Kidney (tissue), 14 donors: ENCODE measurements around the gene PACSIN2. TPM values are rescaled to one million over a fixed set of nuclear protein-coding genes. Genes with fewer than 3 reads are reported as not detected.

Experiments
- DNase-seq, 5 donors: peaks; one replicate each; pipeline ENCODE4 v3.0.0-alpha.2; 2013 to 2020
- FAIRE-seq: peaks from 2 replicates; lab custom pipeline; 2012; peaks lifted over from hg19 to GRCh38; lab: Jason Lieb, UNC
- H3K27ac ChIP-seq, 2 donors: one replicate each; pipeline ENCODE4 v1.7.0; 2013; ENCODE audit warnings: low read depth in 2 of 2, low read length in 2 of 2, inconsistent platforms in 1 of 2
- H3K27me3 ChIP-seq: one replicate; pipeline ENCODE4 v1.7.1; 2013; ENCODE audit warnings: low read length, inconsistent platforms; ENCODE audit not compliant: control insufficient read depth, insufficient read depth
- H3K36me3 ChIP-seq, 3 donors: one replicate each; pipeline versions ENCODE4 v1.7.0 to v1.7.1; 2013; ENCODE audit warnings: low read length in 3 of 3, control low read depth in 1 of 3, inconsistent platforms in 1 of 3; ENCODE audit not compliant: insufficient read depth in 3 of 3, control insufficient read depth in 2 of 3
- H3K4me1 ChIP-seq, 3 donors: one replicate each; pipeline versions ENCODE4 v1.7.0 to v1.7.1; 2013; ENCODE audit warnings: low read length in 3 of 3, inconsistent platforms in 1 of 3, low read depth in 1 of 3; ENCODE audit not compliant: control insufficient read depth in 2 of 3, insufficient read depth in 2 of 3
- H3K4me3 ChIP-seq, 3 donors: one replicate each; pipeline versions ENCODE4 v1.7.0 to v1.8.1; 2013; ENCODE audit warnings: low read length in 3 of 3, control low read depth in 1 of 3, inconsistent platforms in 1 of 3
- H3K9ac ChIP-seq, 3 donors: one replicate each; pipeline versions ENCODE4 v1.7.0 to v1.7.1; 2013; ENCODE audit warnings: low read length in 3 of 3, control low read depth in 1 of 3, inconsistent platforms in 1 of 3
- H3K9me3 ChIP-seq, 3 donors: one replicate each; pipeline versions ENCODE4 v1.7.0 to v1.7.1; 2013; ENCODE audit warnings: low read length in 3 of 3, control low read depth in 1 of 3, inconsistent platforms in 1 of 3; ENCODE audit not compliant: control insufficient read depth in 2 of 3, insufficient read depth in 1 of 3
- CTCF ChIP-seq: IDR thresholded peaks from 3 replicates; pipeline ENCODE4 v1.5.1; 2012; ENCODE audit warnings: mild to moderate bottlenecking, moderate library complexity, borderline replicate concordance; ENCODE audit not compliant: insufficient read depth; ENCODE audit errors: extremely low read depth
- intact Hi-C: fragments of 100-400 bp; cut with DNase I; formaldehyde crosslinking; loops from one replicate; pipeline ENCODE4 v1.11.1; 2022
- polyA plus RNA-seq: library from polyadenylated mRNA; stranded (reverse); fragments of 350-450 nt; fragmentation: Illumina TruSeq; extraction: RNeasy Lipid Tissue Mini Kit (QIAGEN cat#74804); gene quantifications from one replicate; pipeline ENCODE4 v1.2.3, GENCODE V29; 2014; ENCODE audit warnings: low read depth, low replicate concordance; ENCODE audit not compliant: insufficient read depth
- total RNA-seq: library from RNA; stranded (reverse); fragmentation: NEBNext Ultra II Directional; extraction: Animal tissue kit (Norgen Biotek cat#: 25700); gene quantifications from one replicate; pipeline ENCODE4 v1.2.1, GENCODE V29; 2021
- donor health status: control.
- donor health status: control.
- donor health status: control.
- donor health status: control.
- donor health status: control.
- donor health status: DM: yes; HTN: yes; CAD: no.
- donor health status: Normal renal cell carcinoma (clear cell type).

PACSIN2 gene
- total and polyA plus RNA-seq, 2 donors from 2014 or later: 56.3 to 105 TPM

DNA sequence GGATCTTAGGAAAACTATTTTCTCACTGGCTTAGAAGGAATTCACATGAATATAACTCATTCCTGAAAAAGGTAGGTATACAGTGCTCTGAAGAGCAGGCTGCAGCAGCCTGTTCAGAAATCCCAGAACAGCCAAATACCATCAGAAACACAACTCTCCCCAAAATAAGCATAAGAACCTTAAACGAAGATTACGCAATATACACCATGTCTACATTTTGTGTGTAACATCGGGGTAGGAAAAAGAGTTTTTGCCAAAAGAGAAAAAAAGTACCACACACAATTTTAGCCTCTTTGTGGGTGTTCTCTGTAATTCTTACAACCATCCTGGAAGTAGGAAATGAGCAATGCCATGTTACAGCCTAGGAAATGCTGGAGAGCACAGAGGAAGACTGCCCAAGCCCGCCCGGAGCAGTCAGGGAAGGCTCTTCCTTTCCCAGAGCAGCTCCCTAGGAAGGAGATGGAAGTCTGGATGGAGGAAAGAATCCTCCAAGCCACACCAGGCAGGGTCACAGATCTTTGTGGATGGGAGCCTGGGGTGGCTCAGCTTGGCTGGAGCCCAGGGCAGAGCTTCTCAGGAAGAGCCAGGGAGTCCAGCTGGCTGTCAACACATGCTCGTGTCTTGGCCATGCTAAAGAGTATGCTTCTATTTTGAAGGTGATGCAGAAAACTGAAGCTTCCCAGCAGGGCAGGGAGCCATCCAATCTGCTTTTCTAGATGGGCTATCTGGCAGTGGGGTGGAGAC, 108.2 kb downstream of the PACSIN2 start:
- Histone ChIP-seq H3K4me3 (no peak overlapping the region), H3K27ac (no peak overlapping the region), H3K4me1 (peaks cover 0 to 13% (median 0%) of the 10 kb centered on the region in 3 donors), H3K27me3 (no peaks in the 10 kb centered on the region), H3K9me3 (no peaks in the 10 kb centered on the region), H3K36me3 (peaks cover 0 to 25% (median 0%) of the 10 kb centered on the region in 3 donors), H3K9ac (no peak overlapping the region)
- DNase-seq: peak in 1 of 5 donors; percentile 87
- no peak for TF ChIP-seq CTCF
- no peak for FAIRE-seq
- intact Hi-C loops: no loop called here

DNA sequence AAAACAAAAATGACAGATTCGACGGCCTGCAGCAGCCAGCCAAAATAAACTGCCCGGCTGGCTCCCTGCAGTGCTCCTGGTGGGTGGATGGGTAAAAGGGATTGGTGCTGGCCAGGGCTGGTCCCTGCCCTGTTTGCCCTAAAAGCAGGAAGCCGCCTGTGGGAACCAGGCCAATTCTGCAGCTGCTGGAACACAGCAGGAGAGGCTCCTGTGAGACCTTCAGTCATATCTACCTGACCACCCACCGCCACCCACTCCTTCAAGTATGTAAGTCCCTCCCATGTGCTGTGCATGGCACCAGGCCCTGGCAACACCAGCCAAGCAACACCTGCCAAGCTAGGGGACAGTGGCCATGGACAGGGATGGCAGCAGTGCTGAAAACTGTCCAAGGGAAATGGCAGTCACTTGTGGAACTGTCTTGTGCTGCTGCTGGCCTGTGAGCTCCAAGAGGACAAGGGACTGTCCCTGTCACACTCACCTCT, 109.2 kb downstream of the PACSIN2 start:
- peak in 1 of 5 donors; percentile 89 for DNase-seq
- intact Hi-C loops: no loop called here
- Histone ChIP-seq H3K9ac (no peak overlapping the region), H3K27me3 (no peaks in the 10 kb centered on the region), H3K4me1 (peaks cover 0 to 13% (median 0%) of the 10 kb centered on the region in 3 donors), H3K36me3 (peaks cover 0 to 24% (median 0%) of the 10 kb centered on the region in 3 donors), H3K4me3 (no peak overlapping the region), H3K27ac (no peak overlapping the region), H3K9me3 (no peaks in the 10 kb centered on the region)
- TF ChIP-seq CTCF: no peak
- no peak for FAIRE-seq

- intact Hi-C loops: no loop called here
- peaks cover 0 to 23% (median 0%) of the 10 kb centered on the region in 3 donors for H3K36me3 ChIP-seq
- no peak overlapping the region for H3K9ac ChIP-seq
- no peak overlapping the region for H3K4me3 ChIP-seq
- H3K4me1 ChIP-seq: peaks cover 0 to 10% (median 0%) of the 10 kb centered on the region in 3 donors
- H3K9me3 ChIP-seq: no peaks in the 10 kb centered on the region
- no peak for TF ChIP-seq CTCF
- H3K27ac ChIP-seq: no peak overlapping the region
- no peaks in the 10 kb centered on the region for H3K27me3 ChIP-seq
- no peak for FAIRE-seq
- DNase-seq: no peak
Measured at GRCh38 chr22:42905217-42905616, 109.7 kb downstream of the PACSIN2 start.
